K562 (cell line): Measurements from ENCODE around the gene LILRA6. TPM values are rescaled to one million over a fixed set of nuclear protein-coding genes. Genes with fewer than 3 reads are reported as not detected.

Experiments
- ATF1 ChIP-seq, 2 experiments: fragments of 450-650 bp in 1 of 2; IDR thresholded peaks; 2 replicates each; pipeline ENCODE4 v1.6.1; 2016; ENCODE audit warnings: missing compliant biosample characterization in 1 of 2, missing genetic modification characterization in 1 of 2
- BRF1 ChIP-seq: IDR thresholded peaks from 3 replicates; pipeline ENCODE4 v1.6.1; 2011; ENCODE audit warnings: borderline replicate concordance, mild to moderate bottlenecking; ENCODE audit not compliant: insufficient read length; ENCODE audit errors: extremely low read depth
- CBX3 ChIP-seq, 2 experiments: IDR thresholded peaks; 1 replicate in 1 of 2; 2 replicates in 1 of 2; pipeline ENCODE4 v1.6.1; 2012; ENCODE audit warnings: inconsistent platforms in 2 of 2, low read length in 2 of 2, borderline replicate concordance in 1 of 2, control low read depth in 1 of 2
- E2F1 ChIP-seq: sonication (generic); formaldehyde crosslinking; IDR thresholded peaks from 2 replicates; pipeline ENCODE4 v1.8.1; 2023; ENCODE audit warnings: mild to moderate bottlenecking, missing genetic modification reagents, moderate library complexity
- ELK1 ChIP-seq: sonication (generic); formaldehyde crosslinking; IDR thresholded peaks from 2 replicates; pipeline ENCODE4 v1.8.1; 2022; ENCODE audit warnings: missing genetic modification reagents
- ETS1 ChIP-seq: conservative IDR thresholded peaks from 2 replicates; pipeline ENCODE4 v1.6.1; 2011; ENCODE audit warnings: low read depth, mild to moderate bottlenecking, low read length; ENCODE audit not compliant: control insufficient read depth
- HNRNPH1 ChIP-seq: fragments of 200-400 bp; formaldehyde crosslinking; optimal IDR thresholded peaks from 2 replicates; pipeline ENCODE3; 2017; ENCODE audit warnings: low read depth, mild to moderate bottlenecking, low read length, moderate library complexity
- PATZ1 ChIP-seq: fragments of 250-450 bp; sonication (Bioruptor Pico); IDR thresholded peaks from 2 replicates; pipeline ENCODE4 v1.5.0; 2020; ENCODE audit warnings: mild to moderate bottlenecking, borderline replicate concordance
- POLR2AphosphoS2 ChIP-seq: IDR thresholded peaks from 2 replicates; pipeline ENCODE4 v1.6.1; 2012; ENCODE audit warnings: low read length, improper control_type of control experiment
- TCF3 ChIP-seq: sonication (generic); formaldehyde crosslinking; IDR thresholded peaks from 2 replicates; pipeline ENCODE4 v1.4.0; 2020; ENCODE audit warnings: mild to moderate bottlenecking, missing genetic modification reagents
- ZBTB8A ChIP-seq: fragments of 450-650 bp; IDR thresholded peaks from 2 replicates; pipeline ENCODE4 v1.6.1; 2018; ENCODE audit warnings: mild to moderate bottlenecking, moderate library complexity; ENCODE audit not compliant: partially characterized antibody
- ZC3H11A ChIP-seq: IDR thresholded peaks from 2 replicates; pipeline ENCODE4 v1.6.1; 2012; ENCODE audit warnings: low read depth, low read length, improper control_type of control experiment
- ZFP1 ChIP-seq: fragments of 450-650 bp; formaldehyde crosslinking; IDR thresholded peaks from 2 replicates; pipeline ENCODE4 v1.4.0; 2020; ENCODE audit warnings: mild to moderate bottlenecking, mixed read lengths
- ZFPM2 ChIP-seq: fragments of 250-450 bp; sonication (Bioruptor Pico); IDR thresholded peaks from 2 replicates; pipeline ENCODE4 v1.5.1; 2022; ENCODE audit warnings: mild to moderate bottlenecking
- ZNF140 ChIP-seq: fragments of 250-450 bp; sonication (Bioruptor Pico); IDR thresholded peaks from 2 replicates; pipeline ENCODE4 v1.8.0; 2021; ENCODE audit warnings: moderate library complexity, mild to moderate bottlenecking, inconsistent platforms
- ZNF263 ChIP-seq: sonication (generic); formaldehyde crosslinking; IDR thresholded peaks from 2 replicates; pipeline ENCODE4 v1.8.0; 2022; ENCODE audit warnings: mild to moderate bottlenecking, missing genetic modification reagents, borderline replicate concordance
- ZSCAN29 ChIP-seq: fragments of 450-650 bp; IDR thresholded peaks from 2 replicates; pipeline ENCODE4 v1.6.1; 2017
- ZZZ3 ChIP-seq: fragments of 450-650 bp; IDR thresholded peaks from 2 replicates; pipeline ENCODE4 v1.6.1; 2016; ENCODE audit warnings: antibody characterized with exemption, mild to moderate bottlenecking, moderate library complexity
- polyA plus RNA-seq, 8 experiments: library from polyadenylated mRNA; depleted of rRNA in 4 of 8; stranded (reverse) in 5 of 8; unstranded in 3 of 8; fragments of >200 nt; fragmentation: Nextera tagmentation in 2 of 8; fragmentation: Illumina TruSeq in 1 of 8; extraction: Ambion mirVana in 2 of 8; extraction: Trizol in 1 of 8; gene quantifications; 2 replicates each; pipeline versions ENCODE4 v1.2.1 to v1.2.3, GENCODE V29; 2011 to 2014; ENCODE audit warnings: inconsistent platforms in 1 of 8, missing spikeins in 1 of 8
- total RNA-seq, 7 experiments: library from RNA; depleted of rRNA in 6 of 7; stranded (reverse); fragments of >200 nt in 6 of 7; fragmentation: Illumina TruSeq in 2 of 7; extraction: Trizol in 2 of 7; gene quantifications; 2 replicates each; pipeline versions ENCODE4 v1.2.1 to v1.2.3, GENCODE V29; 2011 to 2021; ENCODE audit warnings: low replicate concordance in 1 of 7
- TF ChIP-seq, protein P1 (sequence below): sonication (generic); formaldehyde crosslinking; IDR thresholded peaks from 2 replicates; pipeline ENCODE4 v1.8.0; 2022; ENCODE audit warnings: mild to moderate bottlenecking, missing genetic modification reagents

Gene LILRA6
- total and polyA plus RNA-seq, 9 of the 15 experiments (the other 6 are each of a cell fraction or from before 2014, with no cell fraction given) = 0.03 TPM; not detected in 8

- TF ChIP-seq, protein P1, sequence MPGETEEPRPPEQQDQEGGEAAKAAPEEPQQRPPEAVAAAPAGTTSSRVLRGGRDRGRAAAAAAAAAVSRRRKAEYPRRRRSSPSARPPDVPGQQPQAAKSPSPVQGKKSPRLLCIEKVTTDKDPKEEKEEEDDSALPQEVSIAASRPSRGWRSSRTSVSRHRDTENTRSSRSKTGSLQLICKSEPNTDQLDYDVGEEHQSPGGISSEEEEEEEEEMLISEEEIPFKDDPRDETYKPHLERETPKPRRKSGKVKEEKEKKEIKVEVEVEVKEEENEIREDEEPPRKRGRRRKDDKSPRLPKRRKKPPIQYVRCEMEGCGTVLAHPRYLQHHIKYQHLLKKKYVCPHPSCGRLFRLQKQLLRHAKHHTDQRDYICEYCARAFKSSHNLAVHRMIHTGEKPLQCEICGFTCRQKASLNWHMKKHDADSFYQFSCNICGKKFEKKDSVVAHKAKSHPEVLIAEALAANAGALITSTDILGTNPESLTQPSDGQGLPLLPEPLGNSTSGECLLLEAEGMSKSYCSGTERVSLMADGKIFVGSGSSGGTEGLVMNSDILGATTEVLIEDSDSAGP (CRISPR knock-in tag) = no peak
- TF ChIP-seq ATF1 (CRISPR knock-in tag; IDR thresholded peaks at IDR 0.05) = no peak
- peak; percentile 69 for TF ChIP-seq ATF1 (tag; IDR thresholded peaks at IDR 0.05)
- no peak for TF ChIP-seq ZNF140 (CRISPR knock-in tag)
- TF ChIP-seq ZNF263 (CRISPR knock-in tag) = no peak; the same call in 1 of the 2 replicates
- TF ChIP-seq ELK1 = no peak
- TF ChIP-seq ZC3H11A = no peak
- no peak; the same call in 1 of the 2 replicates for TF ChIP-seq ZSCAN29
- TF ChIP-seq ETS1 = no peak; the same call in 1 of the 2 replicates
- TF ChIP-seq BRF1 = no peak
- TF ChIP-seq ZFP1 (CRISPR knock-in tag) = peak; percentile 49; the same call in 1 of the 2 replicates
- TF ChIP-seq ZBTB8A = no peak
- no peak for TF ChIP-seq HNRNPH1
- TF ChIP-seq ZFPM2 (CRISPR knock-in tag) = 0 out of 2 replicates have a peak, but pooled peaks have one; percentile 67
- TF ChIP-seq TCF3 (CRISPR knock-in tag) = peak; percentile 96
- TF ChIP-seq ZZZ3 = no peak
- TF ChIP-seq POLR2AphosphoS2 = peak; percentile 98
- TF ChIP-seq PATZ1 (CRISPR knock-in tag) = no peak
- 0 out of 2 replicates have a peak, but pooled peaks have one; percentile 42 for TF ChIP-seq E2F1 (CRISPR knock-in tag)
- TF ChIP-seq CBX3 (IDR thresholded peaks at IDR 0.05; ENCODE audit: borderline replicate concordance in 1 of 2, low read length in 2 of 2) = peak in 1 of 2 experiments; percentile 77; a peak in 1 of 3 replicates
Measured at GRCh38 chr19:54207983-54208783, 34.4 kb downstream of the LILRA6 start (continued).
